Activated CD8-positive, alpha-beta memory T cell treated with anti-CD3 and anti-CD28 coated beads for 1 hour (primary cell): ENCODE results near the gene ADAMTS2.
"Not testable (repeated sequence)": the region's sequence is repeated elsewhere in the genome, so short reads cannot be mapped to it uniquely, and the experiment has no call there.

Source experiments
- DNase-seq, 2 donors: peaks; one replicate each; pipeline ENCODE4 v3.0.0-alpha.2; 2020; ENCODE audit warnings: low read depth in 1 of 2; ENCODE audit errors: extremely low read depth in 1 of 2

Gene ADAMTS2

DNA sequence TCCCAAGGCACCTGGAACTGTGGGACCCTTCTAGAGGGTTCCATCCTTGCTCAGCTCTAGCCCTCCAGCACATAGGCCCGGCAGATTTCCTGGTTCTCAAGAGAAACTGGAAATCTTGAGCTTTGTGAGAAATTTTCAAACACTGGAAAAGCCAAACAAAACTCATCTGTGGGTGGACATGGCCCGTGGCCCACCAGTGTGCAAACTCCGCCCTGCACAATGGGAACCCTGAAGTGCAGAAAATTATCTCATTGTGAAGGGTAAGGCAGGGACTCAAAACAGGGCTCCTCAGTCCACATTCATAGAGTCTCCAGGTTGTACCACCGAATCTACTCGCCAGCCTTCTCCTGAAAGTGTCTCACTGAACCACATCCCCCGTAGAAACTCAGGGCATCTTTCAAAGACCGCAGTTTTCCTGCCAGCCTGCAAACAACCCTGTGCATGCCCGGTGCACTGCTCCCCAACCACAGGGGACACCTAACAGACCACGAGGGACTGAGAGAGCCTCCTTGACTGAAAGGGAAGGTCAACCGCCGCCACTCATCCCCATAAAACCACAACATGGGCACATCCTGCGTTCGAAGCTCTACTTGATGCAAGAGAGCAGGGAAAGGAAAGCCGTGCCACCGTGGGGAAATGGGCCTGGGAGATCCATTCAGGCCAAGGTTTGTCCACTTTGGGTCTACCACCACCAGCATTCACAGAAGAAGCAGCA, 18.1 kb downstream of the ADAMTS2 start:
- no peak for DNase-seq

DNA sequence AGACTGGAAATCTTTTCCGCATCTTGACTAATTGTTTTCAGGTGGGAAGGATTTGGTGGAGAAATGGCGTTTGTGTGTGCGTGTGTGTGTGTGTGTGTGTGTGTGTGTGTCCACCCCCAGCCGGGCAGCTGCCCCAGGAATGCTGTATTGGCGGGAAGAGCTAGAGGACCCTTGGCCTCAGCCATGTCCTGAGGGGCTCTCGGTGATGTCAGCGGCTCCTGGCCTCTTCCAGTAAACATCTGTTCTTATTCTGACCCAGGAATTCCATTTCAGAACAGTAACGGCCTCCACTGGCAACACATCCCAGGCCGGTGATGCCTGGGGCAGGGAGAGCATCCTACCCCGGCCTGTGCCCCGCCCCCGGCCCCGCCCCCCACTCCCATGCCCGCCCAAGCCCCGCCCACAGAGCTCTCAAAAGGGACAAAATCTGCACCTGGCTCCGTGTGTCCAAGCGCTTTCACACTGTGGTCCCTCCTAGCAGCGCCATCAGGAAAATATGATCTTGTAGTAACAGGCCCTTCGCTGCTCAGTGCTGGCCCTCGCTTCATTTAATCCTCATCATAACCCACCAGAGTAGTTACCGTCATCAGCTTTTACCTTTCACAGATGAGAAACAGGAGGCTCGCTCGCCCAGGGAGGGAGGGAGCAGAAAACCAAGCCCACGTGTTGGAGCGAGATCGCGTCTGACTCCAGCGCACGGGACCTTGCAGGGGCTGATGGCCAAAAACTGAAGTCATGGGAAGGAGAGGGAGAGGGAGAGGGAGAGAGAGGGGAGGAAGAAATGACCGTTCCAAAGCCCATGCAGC, 18.9 kb downstream of the ADAMTS2 start:
- DNase-seq = no peak

DNA sequence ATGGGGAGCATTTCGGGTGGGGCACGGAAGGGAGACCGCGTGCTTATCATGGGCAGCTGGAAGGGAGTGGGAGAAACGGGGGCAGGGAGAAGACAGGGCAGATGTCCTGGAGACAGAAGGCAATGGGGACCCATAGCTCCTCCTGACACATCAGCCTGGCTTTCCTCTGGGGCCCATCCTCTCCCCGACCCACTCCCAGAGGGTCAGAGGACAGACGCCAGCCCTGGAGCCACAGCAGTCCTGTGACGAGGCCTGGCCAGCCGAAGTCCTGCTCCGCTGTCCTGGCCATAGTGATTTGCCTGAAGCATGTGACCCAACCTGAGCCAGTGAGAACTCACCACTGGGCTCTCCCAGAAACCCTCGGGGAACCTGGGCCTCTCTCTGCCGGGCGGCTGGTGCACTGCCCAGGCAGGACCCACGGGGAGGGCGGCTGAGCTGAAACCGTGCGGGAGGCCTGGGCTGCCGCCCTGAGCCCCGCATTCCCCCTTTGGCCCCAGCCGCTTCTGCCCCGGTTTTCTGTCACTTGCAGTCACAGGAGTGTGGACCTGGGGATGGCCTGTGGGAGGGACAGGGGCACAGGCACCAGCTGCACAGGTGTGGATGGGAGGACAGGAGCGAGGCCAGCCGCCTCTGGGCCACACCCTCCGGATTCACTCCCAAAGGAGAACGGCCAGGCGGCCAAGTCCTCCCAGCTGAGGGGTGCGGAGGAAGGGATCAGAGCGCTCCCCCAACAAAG, 19.8 kb downstream of the ADAMTS2 start:
- DNase-seq = no peak

DNA sequence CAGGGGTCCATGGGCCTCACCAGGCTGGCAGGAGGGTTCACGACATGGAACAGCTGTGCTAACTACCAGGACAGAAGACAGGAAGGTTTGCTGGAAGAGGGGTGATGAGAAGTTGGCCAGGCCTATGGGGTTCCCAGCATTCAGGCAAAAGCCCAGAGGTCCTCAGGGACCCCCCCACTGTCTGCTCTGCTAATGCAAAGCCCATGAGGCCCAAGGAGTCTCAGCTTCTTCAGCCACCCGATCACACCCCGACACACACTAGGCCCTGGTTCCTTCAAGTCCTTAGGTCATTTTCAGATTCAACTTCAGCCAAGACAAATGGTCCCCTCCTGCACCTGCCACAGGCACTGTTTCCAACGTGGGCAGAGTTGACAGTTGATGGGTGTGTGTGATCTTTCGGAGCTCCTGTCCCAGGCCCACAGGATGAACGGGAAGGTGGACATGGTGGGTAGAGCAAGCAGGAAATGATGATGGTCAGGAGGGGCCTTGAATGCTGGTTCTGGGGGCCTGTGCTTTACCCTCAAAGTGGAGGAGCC, 20.4 kb downstream of the ADAMTS2 start:
- no peak for DNase-seq

DNA sequence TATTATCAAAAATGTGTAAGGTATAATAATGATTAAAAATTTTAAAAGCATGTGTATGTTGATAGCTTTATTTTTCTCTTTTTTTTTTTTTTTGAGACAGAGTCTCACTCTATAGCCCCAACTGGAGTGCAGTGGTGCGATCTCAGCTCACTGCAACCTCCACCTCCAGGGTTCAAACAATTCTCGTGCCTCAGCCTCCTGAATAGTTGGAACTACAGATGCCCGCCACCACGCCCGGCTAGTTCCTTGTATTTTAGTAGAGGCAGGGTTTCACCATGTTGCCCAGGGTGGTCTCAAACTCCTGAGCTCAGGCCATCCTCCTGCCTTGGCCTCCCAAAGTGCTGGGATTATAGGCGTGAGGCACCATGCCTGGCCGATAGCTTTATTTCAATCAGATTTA, 20.9 kb downstream of the ADAMTS2 start:
- DNase-seq = not testable (repeated sequence)

DNA sequence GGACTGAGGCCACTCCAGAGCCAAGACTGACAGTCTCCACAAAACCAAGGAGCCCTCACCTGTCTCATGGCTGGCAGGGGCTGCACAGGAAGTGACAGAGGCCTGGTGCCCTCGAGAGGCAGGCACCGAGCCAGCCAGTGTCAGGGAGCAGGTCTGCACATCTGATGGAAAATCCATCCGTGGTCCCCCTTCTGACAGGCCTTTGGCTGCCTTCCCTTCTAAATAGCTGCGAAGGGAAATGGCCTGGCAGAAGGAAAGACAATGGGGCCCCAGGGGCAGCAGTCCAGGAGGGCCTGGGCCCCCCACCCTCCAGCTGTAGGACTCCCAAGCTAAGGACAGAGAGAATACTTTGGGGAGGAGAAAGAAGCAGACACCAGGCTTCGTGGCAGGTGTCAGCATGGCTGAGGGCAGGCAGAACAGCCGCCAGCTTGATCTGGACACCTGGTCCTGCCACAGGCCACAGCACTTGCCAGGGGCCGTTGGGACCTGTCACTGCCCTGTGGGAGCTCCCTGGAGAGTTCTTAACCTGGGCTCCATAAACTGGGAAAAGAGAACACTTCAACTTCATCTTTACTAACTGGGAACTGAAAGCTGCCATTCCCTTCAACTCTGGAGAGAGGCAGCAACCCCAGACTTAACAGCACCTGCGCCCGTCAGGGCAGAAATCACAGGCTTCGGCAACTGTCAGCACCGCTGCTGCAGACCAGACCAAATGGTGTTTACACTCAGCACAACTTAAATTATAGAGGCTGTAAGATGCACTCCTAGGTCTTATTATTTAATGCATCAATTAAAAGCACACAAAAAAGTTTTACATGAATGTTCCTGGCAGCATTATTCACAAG, 22.0 kb downstream of the ADAMTS2 start:
- DNase-seq = no peak

DNA sequence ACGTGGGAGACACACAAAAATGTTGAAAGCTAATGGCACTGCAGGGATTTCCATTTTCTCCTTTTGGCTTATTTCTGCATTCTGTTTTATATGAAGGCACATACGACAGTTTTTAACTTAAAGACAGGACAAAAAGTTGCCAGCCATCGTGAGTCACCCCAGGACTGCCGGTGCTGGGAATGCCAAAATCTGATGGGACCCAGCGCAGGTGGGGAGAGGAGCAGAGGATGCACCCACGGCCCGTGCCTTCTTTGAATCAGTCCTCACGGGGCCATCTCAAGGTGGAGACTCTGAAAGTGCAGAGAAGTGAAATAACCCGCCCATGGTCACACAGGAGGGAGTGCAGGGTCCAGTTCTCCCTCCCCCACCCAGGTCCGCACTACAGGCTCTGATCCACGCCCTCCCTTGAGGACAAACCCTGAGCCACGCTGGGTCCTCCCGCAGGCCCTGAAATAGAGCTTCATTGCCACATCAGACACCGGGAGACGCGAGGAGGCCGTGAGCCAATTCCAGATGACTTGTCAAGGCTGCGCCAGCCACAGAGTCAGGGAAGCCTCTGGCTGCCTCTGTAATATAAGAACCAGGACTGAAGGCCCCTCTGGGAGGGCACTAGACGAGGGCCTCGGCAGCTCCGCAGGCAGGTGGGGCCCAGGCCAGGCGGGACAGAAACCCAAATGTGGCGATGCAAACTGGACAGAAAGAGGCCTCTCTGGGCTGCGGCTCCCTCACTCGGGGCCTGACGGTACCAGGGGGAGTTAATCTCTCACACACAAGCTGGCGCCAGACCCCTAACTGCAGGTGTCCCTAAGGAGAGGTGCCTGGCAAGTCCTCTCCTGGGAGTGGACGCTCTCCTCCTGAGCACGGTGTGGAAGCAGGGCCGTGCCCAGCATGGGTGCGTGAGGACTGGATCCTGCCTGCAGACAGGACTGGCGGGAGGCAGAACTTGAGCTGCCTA, 22.9 kb downstream of the ADAMTS2 start:
- no peak for DNase-seq

DNA sequence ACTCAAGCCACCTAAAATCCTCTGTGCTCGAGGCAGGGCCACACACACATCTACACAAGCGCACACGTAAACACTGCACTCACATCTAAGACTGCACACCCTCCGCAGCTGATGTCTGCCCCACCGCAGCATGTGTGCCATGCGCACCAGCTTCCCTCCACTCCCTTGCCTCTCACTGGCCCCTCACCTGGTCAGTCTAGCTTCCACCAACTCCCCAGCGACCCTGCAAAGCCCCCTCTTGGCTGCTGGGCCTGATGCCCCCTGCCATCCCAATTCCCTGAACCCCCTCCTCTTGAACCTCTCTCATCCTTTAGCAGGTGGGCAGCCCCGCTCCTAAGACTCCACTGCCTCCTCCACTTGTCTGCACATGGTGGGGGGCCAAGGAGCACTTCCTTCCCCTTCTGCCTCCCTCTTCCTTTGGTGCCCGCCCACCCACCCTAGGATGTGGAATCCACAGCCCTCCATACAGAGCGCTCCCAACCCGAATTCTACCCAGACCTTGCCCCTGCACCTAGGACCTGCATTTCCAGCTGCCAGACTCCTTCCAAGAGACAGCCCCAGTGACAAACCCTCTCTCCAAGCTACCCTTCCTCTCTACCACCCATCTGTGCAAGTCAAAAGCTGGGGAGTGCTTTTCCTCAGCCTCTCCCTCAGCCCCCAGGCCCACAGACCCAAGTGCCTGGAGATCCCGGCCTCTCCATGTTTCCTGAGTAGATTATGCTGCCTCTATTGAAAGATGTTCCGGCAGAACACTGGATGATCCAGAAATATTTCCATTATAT, 23.9 kb downstream of the ADAMTS2 start:
- no peak for DNase-seq

DNA sequence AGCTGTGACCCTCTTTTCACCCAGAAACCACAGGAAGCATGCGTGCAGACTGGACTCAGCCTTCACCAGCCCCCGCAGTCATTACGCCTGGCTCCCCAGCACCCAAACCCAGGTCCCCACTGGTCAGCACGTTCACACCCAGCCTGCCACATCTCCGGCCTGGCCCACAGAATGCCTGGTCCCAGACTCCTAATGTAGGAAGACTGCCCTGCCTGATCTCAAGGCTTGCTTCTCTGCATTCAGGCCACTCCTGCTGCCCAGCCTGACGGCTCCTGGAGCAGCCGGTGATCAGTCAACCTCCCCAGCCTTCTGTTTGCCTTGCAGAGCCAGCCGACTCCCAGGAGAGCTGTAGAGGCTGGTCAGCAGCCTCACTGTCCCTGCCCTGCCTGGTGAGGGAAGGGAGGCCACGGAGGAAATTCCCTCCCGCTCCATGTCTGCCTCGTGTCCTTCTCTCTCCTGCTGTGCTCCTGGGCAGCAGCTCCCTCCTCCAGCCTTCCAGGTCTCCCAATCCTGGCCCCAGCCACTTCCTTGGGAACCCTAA, 25.4 kb downstream of the ADAMTS2 start:
- DNase-seq = no peak

DNA sequence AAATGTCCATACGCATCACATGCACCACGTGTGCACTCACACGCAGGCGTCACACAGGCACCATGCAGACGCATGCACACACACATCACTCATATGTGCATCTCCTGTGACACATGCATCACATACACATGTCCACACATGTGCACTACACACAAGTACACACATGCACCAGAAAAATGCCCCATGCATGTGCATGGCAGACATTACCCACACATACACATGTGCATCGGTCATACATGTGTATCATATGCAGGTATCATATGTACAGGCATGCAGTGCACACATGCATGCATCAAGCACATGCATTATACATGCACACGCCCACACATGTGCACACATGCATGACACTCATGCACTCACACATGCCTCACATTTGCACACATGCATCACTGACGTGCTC, 26.1 kb downstream of the ADAMTS2 start:
- no peak for DNase-seq

DNA sequence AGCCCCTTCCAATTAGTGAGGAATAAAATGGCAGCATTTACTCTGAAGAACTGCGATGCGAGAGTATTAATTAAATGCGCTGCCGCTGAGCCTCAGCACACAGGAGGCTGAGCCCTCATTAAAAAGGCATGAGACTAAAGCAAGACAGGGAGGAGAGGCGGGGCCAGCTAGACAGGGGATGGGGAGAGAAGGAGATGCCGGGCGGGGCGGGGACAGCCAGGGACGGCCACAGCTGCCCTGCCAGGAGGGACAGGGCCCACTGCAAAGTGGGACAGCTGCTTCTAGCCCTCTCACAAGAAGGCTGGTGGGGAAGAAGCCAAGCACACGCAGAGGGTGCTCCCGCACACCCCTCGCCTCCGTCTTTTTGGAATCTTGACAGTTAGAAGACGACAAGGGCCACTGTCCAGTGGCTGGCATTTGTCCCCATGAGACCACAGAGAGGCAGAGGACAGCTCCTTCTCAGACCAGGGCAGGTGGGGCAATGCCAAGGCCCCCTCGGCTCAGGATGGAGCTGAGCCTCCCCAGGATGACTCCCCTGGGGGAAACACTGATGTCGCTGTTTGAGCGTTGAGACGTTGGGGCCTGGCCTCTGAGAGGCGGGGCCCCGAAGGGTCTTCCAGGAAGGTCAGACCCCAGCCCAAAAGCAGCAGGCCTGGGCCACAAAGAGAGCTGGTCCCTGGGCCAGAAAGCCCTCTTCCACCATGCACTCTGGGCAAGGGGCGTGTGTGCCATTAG, 26.9 kb downstream of the ADAMTS2 start:
- no peak for DNase-seq

DNA sequence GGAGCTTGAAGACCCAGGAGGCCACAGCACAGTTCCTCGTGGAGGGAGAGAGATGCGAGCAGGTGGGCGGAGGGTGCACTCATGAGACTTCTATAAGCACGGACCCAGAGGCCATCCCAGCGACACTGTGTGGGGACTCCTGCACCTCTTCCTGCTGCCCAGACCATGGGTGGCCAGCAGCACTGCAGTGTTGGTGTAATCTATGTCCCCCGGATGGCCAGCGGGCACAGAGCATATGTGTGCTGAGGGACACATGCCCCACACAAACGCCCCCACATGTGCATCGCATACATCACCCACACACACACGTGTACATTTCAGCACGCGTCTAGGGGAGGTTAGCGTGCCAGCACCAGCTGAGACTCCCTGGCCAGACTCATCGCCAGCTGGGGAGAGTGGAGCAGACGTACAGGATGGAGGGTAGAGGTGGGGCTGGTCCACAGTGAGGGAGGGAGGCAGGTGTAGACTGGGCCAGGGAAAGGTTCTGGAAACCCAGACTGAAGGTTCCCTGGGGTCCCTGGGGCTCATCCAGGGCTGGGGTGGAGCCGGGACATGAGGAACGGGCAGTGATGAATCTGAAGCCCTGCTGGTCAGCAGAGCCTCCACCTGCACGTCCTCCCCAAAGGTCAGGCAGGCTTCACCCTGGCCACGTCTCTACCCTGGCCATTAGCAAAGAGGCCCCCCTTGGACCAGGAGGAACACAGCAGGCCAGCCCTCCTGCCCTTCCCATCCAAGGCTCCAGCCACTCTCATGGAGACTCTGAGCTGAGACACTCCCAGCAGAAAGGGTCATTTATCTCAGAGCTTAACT, 27.6 kb downstream of the ADAMTS2 start:
- DNase-seq = no peak

DNA sequence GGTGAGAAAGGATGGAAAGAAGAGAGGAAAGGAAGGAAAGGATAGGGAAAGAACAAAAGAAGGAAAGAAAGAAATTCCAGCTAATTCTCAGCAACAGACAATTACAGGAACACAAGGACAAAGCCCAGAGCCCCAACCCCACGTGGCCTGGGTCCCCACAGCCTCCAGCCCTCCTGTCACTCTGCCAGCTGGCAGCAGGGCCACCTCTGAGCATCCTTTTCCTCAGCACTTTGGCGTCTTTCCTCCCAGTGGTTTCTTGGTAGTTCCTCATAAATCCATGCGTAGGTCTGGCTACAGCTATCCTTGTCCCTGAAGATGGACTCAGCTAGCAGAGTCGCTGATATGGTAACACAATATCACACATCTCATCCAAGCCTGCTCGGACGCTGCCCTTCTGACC, 28.3 kb downstream of the ADAMTS2 start:
- no peak for DNase-seq

DNA sequence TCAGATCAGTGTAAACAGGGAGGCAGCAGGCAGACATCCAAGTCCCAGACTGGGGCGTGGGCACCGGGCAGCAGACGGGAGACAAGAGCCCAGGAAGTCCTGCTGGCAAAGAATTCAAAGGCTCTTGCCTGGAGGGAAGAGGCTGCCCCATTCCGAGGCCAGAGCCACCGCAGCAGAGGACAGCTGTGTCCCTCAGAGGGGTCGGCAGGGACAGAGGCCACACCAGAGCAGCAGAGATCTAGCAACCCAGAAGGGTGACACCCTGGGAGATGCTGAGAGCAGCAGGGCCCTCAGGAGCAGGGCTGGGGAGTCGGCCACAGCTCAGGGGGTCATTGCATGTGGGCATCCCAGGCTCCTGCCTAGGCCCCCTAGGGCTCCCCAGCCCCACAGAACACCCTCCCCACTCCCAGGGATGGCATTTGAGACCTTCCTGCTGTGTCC, 29.1 kb downstream of the ADAMTS2 start:
- no peak for DNase-seq

DNA sequence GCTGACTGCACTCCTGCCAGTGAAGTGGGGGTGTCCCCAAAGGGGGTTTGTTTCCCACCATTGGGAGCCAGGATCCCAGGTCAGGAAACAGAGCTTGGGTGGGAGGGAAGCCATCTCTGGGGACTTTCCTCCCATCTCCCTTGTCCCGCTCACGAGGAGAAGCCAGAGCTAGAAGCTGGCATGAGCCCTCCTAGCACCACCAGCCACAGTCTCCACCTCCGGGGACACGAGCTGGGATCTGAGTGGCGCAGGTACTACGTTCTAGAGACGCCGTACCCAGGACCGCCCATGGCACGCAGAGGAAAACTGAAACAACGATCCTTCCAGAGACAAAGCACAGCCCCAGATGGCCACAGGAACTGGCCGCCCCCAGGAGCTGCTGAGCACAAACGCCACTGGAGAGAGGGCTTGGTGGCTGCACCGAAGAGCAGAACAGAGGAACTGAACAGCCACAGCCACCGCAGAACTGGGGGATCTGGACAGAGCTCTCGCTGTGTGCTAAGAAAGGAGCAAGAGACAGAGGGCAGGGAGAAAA, 29.8 kb downstream of the ADAMTS2 start:
- DNase-seq = no peak

DNA sequence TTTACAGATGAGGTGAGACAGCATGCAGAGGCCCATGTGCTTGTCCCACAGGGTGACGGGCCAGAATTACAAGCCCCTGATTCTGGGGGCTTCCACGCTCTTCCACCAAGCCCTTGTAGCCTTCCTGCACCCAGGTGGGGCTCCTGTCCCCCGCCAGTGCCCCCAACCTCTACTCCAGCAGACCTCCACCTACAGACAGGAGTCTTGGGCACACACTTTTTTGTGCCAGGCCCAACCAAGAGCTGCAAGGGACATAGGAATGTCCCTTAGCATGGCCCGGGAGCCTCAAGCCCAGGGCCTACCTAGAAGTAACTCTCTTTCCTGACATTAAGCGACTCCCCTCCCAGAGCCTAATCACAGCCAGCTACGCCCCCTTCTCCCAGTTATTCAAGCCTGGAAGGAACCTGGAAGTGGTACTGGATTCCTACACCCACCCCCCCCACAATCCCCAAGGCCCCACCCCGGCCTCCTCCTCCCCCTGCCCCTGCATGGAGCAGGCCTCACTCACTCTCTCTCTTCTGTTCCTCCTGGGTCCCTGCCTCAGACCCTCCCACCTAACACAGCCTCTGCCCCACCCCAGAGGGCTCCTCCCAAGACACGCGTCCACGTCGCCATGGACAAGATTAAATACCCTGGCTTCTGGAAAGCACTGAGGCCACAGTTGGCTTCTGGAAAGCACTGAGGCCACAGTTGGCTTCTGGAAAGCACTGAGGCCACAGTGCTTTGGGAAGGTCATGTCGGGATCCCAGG, 30.5 kb downstream of the ADAMTS2 start:
- no peak for DNase-seq
